SK-N-SH treated with all-trans-retinoic acid at 6 μM for 48 hours (cell line): ENCODE data around the gene TTLL8.

ENCODE experiments used
- ATAC-seq: fragments of 200-7000 bp; cut with Tn5 transposase; 3 replicates; pipeline ENCODE4 v1.9.1; 2020; ENCODE audit warnings: mild to moderate bottlenecking, moderate library complexity
- ARNTL ChIP-seq: fragments of 450-650 bp; formaldehyde crosslinking; IDR thresholded peaks from 2 replicates; pipeline ENCODE4 v1.5.0; 2020; ENCODE audit warnings: low read depth, mild to moderate bottlenecking, moderate library complexity, borderline replicate concordance
- CSDC2 ChIP-seq: fragments of 250-450 bp; sonication (Bioruptor Pico); IDR thresholded peaks from 2 replicates; pipeline ENCODE4 v1.5.0; 2020; ENCODE audit warnings: mild to moderate bottlenecking, moderate library complexity
- CSRNP3 ChIP-seq: fragments of 250-450 bp; sonication (Bioruptor Pico); IDR thresholded peaks from 2 replicates; pipeline ENCODE4 v1.5.1; 2021; ENCODE audit warnings: mild to moderate bottlenecking, moderate library complexity
- ESRRG ChIP-seq: fragments of 250-450 bp; sonication (Bioruptor Pico); IDR thresholded peaks from 2 replicates; pipeline ENCODE4 v1.6.1; 2021; ENCODE audit warnings: mild to moderate bottlenecking
- GLIS3 ChIP-seq: fragments of 250-450 bp; sonication (Bioruptor Pico); IDR thresholded peaks from 2 replicates; pipeline ENCODE4 v1.5.0; 2020; ENCODE audit warnings: mild to moderate bottlenecking, moderate library complexity
- ISL1 ChIP-seq: fragments of 250-450 bp; sonication (Bioruptor Pico); IDR thresholded peaks from 2 replicates; pipeline ENCODE4 v2.1.2; 2022; ENCODE audit warnings: mild to moderate bottlenecking, moderate library complexity
- OSR1 ChIP-seq: fragments of 250-450 bp; sonication (Bioruptor Pico); IDR thresholded peaks from 2 replicates; pipeline ENCODE4 v1.8.0; 2022; ENCODE audit warnings: moderate library complexity, mild to moderate bottlenecking, inconsistent platforms
- PATZ1 ChIP-seq: fragments of 250-450 bp; sonication (Bioruptor Pico); IDR thresholded peaks from 2 replicates; pipeline ENCODE4 v1.8.0; 2020; ENCODE audit warnings: mild to moderate bottlenecking, moderate library complexity, borderline replicate concordance
- PPARA ChIP-seq: fragments of 250-450 bp; sonication (Bioruptor Pico); IDR thresholded peaks from 2 replicates; pipeline ENCODE4 v1.5.0; 2020; ENCODE audit warnings: mild to moderate bottlenecking, borderline replicate concordance
- RARB ChIP-seq: fragments of 250-450 bp; sonication (Bioruptor Pico); IDR thresholded peaks from 2 replicates; pipeline ENCODE4 v1.8.0; 2021; ENCODE audit warnings: mild to moderate bottlenecking, moderate library complexity
- SNAI2 ChIP-seq: fragments of 250-450 bp; sonication (Bioruptor Pico); IDR thresholded peaks from 2 replicates; pipeline ENCODE4 v1.5.0; 2020; ENCODE audit warnings: mild to moderate bottlenecking, moderate library complexity
- TCF4 ChIP-seq: fragments of 250-450 bp; sonication (Bioruptor Pico); IDR thresholded peaks from 2 replicates; pipeline ENCODE4 v1.8.0; 2021; ENCODE audit warnings: mild to moderate bottlenecking, moderate library complexity, borderline replicate concordance
- TOX ChIP-seq: fragments of 250-450 bp; sonication (Bioruptor Pico); IDR thresholded peaks from 2 replicates; pipeline ENCODE4 v1.8.0; 2021; ENCODE audit warnings: mild to moderate bottlenecking, moderate library complexity, borderline replicate concordance
- TSHZ2 ChIP-seq: fragments of 250-450 bp; sonication (Bioruptor Pico); IDR thresholded peaks from 2 replicates; pipeline ENCODE4 v1.5.0; 2020; ENCODE audit warnings: mild to moderate bottlenecking, moderate library complexity
- ZC3H10 ChIP-seq: fragments of 250-450 bp; sonication (Bioruptor Pico); IDR thresholded peaks from 2 replicates; pipeline ENCODE4 v1.5.1; 2021; ENCODE audit warnings: mild to moderate bottlenecking, moderate library complexity
- ZNF565 ChIP-seq: fragments of 450-650 bp; formaldehyde crosslinking; conservative IDR thresholded peaks from 2 replicates; pipeline ENCODE4 v1.5.0; 2020; ENCODE audit warnings: low read depth, mild to moderate bottlenecking, moderate library complexity
- ZNF70 ChIP-seq: fragments of 450-650 bp; formaldehyde crosslinking; IDR thresholded peaks from 2 replicates; pipeline ENCODE4 v1.5.0; 2020; ENCODE audit warnings: mild to moderate bottlenecking, moderate library complexity
- TF ChIP-seq, protein P1 (sequence below): fragments of 250-450 bp; sonication (Bioruptor Pico); IDR thresholded peaks from 2 replicates; pipeline ENCODE4 v1.8.0; 2021; ENCODE audit warnings: low read depth, mild to moderate bottlenecking, moderate library complexity, borderline replicate concordance

Gene TTLL8

DNA sequence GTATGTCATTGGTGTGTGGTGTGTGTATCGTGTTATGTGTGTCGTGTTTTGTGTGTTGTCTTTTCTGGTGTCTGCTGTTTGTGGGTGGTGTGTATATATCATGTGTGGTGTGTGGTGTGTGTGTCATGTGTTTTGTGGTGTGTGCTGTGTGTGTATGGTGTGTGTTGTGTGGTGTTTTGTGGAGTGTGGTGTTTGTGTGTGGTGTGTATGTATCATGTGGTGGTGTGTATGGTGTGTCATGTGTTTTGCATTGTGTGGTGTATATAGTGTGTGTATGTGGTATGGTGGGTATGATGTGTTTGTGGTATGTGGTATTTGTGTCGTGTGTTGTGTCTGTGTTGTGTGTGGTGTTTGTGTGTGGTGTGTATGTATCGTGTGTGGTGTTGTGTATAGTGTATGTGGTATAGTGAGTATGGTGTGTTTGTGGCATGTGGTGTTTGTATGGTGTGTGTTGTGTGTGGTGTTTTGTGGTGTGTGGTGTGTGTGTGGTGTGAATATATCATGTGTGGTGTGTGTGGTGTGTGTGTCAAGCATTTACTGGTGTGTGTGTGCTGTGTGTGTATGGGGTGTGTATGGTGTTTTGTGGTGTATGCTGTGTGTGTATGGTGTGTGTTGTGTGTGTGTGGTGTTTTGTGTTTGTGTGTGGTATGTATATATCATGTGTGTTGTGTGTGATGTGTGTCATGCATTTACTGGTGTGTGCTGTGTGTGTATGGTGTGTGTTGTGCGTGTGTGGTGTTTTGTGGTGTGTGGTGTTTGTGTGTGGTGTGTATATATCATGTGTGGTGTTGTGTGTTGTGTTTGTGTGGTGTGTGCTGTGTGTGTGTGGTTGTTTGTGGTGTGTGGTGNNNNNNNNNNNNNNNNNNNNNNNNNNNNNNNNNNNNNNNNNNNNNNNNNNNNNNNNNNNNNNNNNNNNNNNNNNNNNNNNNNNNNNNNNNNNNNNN, 84.8 kb downstream of the TTLL8 start:
- ATAC-seq = no peak

DNA sequence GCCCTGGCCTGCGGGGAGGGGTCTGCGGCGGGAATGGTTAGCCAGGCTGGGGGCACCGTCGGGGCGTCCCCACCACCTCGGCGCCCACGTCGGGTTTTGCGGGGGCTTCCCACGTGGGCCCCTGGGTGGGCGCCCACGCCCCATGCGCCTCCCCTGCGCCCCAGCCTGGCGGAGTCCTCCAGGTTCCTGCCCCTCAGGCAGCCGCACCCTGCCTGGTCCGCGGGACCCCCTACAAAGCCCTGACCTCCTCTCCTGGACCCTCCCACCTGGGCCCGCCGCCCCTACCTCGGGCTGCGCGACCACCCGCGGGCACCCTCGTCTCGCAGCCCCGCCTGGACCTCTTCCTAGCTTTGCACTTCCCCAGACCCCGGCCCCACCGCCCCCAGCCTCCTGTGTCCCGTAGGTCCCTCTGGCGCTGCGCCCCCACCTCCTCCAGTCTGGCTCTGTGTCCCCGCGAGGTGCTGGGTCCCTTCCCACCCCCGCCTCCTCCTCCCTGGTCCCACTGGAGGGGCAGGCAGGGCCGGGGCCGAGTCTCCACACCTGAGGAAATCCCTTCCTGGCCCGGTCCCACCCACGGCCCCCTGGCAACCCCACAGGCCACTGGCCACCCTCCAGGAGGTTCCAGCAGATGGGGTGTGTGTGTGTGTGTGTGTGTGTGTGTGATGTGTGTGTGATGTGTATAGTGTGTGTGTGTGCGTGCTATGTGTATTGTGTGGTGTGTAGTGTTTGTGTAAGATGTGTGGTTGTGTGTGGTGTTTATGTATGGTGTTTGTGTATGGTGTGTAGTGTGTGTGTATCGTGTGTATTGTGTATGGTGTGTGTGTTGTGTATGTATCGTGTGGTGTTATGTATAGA, 85.7 kb downstream of the TTLL8 start:
- TF ChIP-seq SNAI2 (CRISPR knock-in tag) (no peak), ZNF70 (CRISPR knock-in tag) (no peak), TCF4 (CRISPR knock-in tag) (no peak), PATZ1 (no peak), TSHZ2 (no peak), ISL1 (CRISPR knock-in tag) (no peak), ZC3H10 (no peak), ARNTL (CRISPR knock-in tag) (no peak), OSR1 (CRISPR knock-in tag) (no peak), RARB (CRISPR knock-in tag) (no peak), TOX (no peak), PPARA (CRISPR knock-in tag) (no peak), CSRNP3 (no peak), CSDC2 (no peak), ESRRG (CRISPR knock-in tag) (no peak), GLIS3 (CRISPR knock-in tag) (no peak), ZNF565 (CRISPR knock-in tag) (no peak)
- TF ChIP-seq, protein P1, sequence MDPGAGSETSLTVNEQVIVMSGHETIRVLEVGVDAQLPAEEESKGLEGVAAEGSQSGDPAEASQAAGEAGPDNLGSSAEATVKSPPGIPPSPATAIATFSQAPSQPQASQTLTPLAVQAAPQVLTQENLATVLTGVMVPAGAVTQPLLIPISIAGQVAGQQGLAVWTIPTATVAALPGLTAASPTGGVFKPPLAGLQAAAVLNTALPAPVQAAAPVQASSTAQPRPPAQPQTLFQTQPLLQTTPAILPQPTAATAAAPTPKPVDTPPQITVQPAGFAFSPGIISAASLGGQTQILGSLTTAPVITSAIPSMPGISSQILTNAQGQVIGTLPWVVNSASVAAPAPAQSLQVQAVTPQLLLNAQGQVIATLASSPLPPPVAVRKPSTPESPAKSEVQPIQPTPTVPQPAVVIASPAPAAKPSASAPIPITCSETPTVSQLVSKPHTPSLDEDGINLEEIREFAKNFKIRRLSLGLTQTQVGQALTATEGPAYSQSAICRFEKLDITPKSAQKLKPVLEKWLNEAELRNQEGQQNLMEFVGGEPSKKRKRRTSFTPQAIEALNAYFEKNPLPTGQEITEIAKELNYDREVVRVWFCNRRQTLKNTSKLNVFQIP = no peak
- no peak for ATAC-seq

More for the DNA sequence above, 84.8 kb downstream of the TTLL8 start:
- no peak for TF ChIP-seq TSHZ2
- TF ChIP-seq TOX = no peak
- TF ChIP-seq SNAI2 (CRISPR knock-in tag) = no peak
- TF ChIP-seq ZC3H10 = no peak
